HEK293 (cell line): ENCODE results near the gene TMEM179.

ENCODE experiments used
- CTCF ChIA-PET: fragments of 350-600 bp; formaldehyde crosslinking; extraction: SDS; loops from one replicate; lab custom pipeline; 2021; ENCODE audit warnings: antibody characterized with exemption; lab: Yijun Ruan, JAX
- POLR2A ChIA-PET: fragments of 300-600 bp; formaldehyde crosslinking; extraction: SDS; loops from one replicate; lab custom pipeline; 2020; ENCODE audit warnings: antibody characterized with exemption, inconsistent platforms; lab: Yijun Ruan, JAX
- H3K27ac ChIP-seq: fragments of 200-500 bp; sonication (Bioruptor generic); 2 replicates; pipeline ENCODE4 v1.5.1; 2014; ENCODE audit warnings: low read depth, low read length, control low read depth, inconsistent platforms; ENCODE audit errors: extremely low read depth
- H3K36me3 ChIP-seq, 2 experiments: fragments of 200-500 bp in 1 of 2; sonication (Bioruptor generic) in 1 of 2; 1 replicate in 1 of 2; 2 replicates in 1 of 2; pipeline ENCODE4 v1.5.1; 2014 to 2017; ENCODE audit warnings: inconsistent platforms in 2 of 2, low read length in 2 of 2; ENCODE audit not compliant: control insufficient read depth in 2 of 2, insufficient read depth in 1 of 2
- H3K4me1 ChIP-seq: fragments of 200-500 bp; sonication (Bioruptor generic); 2 replicates; pipeline ENCODE4 v1.5.1; 2014; ENCODE audit warnings: mild to moderate bottlenecking, low read length, inconsistent platforms; ENCODE audit not compliant: control insufficient read depth, insufficient read depth
- H3K4me3 ChIP-seq: 2 replicates; pipeline ENCODE4 v1.5.1; 2011; ENCODE audit warnings: low read depth, mild to moderate bottlenecking, control low read depth, low read length, moderate library complexity
- H3K9me3 ChIP-seq: fragments of 200-500 bp; sonication (Bioruptor generic); 2 replicates; pipeline ENCODE4 v1.5.1; 2014; ENCODE audit warnings: low read depth, low read length, inconsistent platforms; ENCODE audit not compliant: control insufficient read depth, insufficient read depth
- GLI2 ChIP-seq: fragments of 450-650 bp; formaldehyde crosslinking; IDR thresholded peaks from 2 replicates; pipeline ENCODE4; 2017; ENCODE audit warnings: missing biosample characterization, missing genetic modification characterization, low read depth, borderline replicate concordance
- KLF8 ChIP-seq: fragments of 450-650 bp; formaldehyde crosslinking; IDR thresholded peaks from 2 replicates; pipeline ENCODE4 v1.5.1; 2016; ENCODE audit warnings: missing biosample characterization, missing genetic modification characterization
- RBAK ChIP-seq: fragments of 450-650 bp; formaldehyde crosslinking; IDR thresholded peaks from 2 replicates; pipeline ENCODE4 v1.5.1; 2016; ENCODE audit warnings: missing biosample characterization, missing genetic modification characterization
- SCRT1 ChIP-seq: fragments of 450-650 bp; formaldehyde crosslinking; IDR thresholded peaks from 2 replicates; pipeline ENCODE4 v1.5.1; 2016; ENCODE audit warnings: missing biosample characterization, missing genetic modification characterization, borderline replicate concordance
- SCRT2 ChIP-seq: fragments of 450-650 bp; formaldehyde crosslinking; IDR thresholded peaks from 2 replicates; pipeline ENCODE4 v1.5.1; 2016; ENCODE audit warnings: missing biosample characterization, missing genetic modification characterization
- SP3 ChIP-seq: fragments of 450-650 bp; formaldehyde crosslinking; IDR thresholded peaks from 2 replicates; pipeline ENCODE4 v1.5.1; 2016; ENCODE audit warnings: missing biosample characterization, missing genetic modification characterization
- SP7 ChIP-seq: fragments of 450-650 bp; formaldehyde crosslinking; IDR thresholded peaks from 2 replicates; pipeline ENCODE4 v1.5.1; 2016; ENCODE audit warnings: missing biosample characterization, missing genetic modification characterization
- ZNF146 ChIP-seq: fragments of 450-650 bp; formaldehyde crosslinking; IDR thresholded peaks from 2 replicates; pipeline ENCODE4 v1.5.1; 2016; ENCODE audit warnings: missing biosample characterization, missing genetic modification characterization
- ZNF19 ChIP-seq: fragments of 450-650 bp; formaldehyde crosslinking; IDR thresholded peaks from 2 replicates; pipeline ENCODE4; 2016; ENCODE audit warnings: missing biosample characterization, missing genetic modification characterization, low read depth
- ZNF2 ChIP-seq: fragments of 450-650 bp; formaldehyde crosslinking; IDR thresholded peaks from 2 replicates; pipeline ENCODE4 v1.5.1; 2016; ENCODE audit warnings: missing biosample characterization, missing genetic modification characterization
- ZNF202 ChIP-seq: fragments of 450-650 bp; formaldehyde crosslinking; IDR thresholded peaks from 2 replicates; pipeline ENCODE4 v1.5.1; 2016; ENCODE audit warnings: missing biosample characterization, missing genetic modification characterization, borderline replicate concordance
- ZNF26 ChIP-seq: fragments of 450-650 bp; formaldehyde crosslinking; IDR thresholded peaks from 2 replicates; pipeline ENCODE4 v1.5.1; 2016; ENCODE audit warnings: missing biosample characterization, missing genetic modification characterization
- ZNF274 ChIP-seq, 2 experiments: fragments of 200-500 bp in 1 of 2; fragments of 450-650 bp in 1 of 2; sonication (Bioruptor generic) in 1 of 2; formaldehyde crosslinking in 1 of 2; IDR thresholded peaks; 2 replicates each; pipeline versions ENCODE4 v1.5.1 to v1.6.1; 2014 to 2016; ENCODE audit warnings: borderline replicate concordance in 1 of 2, inconsistent platforms in 1 of 2, low read length in 1 of 2, missing biosample characterization in 1 of 2, missing genetic modification characterization in 1 of 2
- ZNF391 ChIP-seq: fragments of 450-650 bp; formaldehyde crosslinking; IDR thresholded peaks from 2 replicates; pipeline ENCODE4 v1.5.1; 2016; ENCODE audit warnings: low read depth, missing biosample characterization, missing genetic modification characterization, borderline replicate concordance
- ZNF404 ChIP-seq: fragments of 450-650 bp; formaldehyde crosslinking; IDR thresholded peaks from 2 replicates; pipeline ENCODE4 v1.5.1; 2017; ENCODE audit warnings: missing biosample characterization, missing genetic modification characterization
- ZNF530 ChIP-seq: fragments of 450-650 bp; formaldehyde crosslinking; IDR thresholded peaks from 2 replicates; pipeline ENCODE4 v1.5.1; 2016; ENCODE audit warnings: low read depth, missing biosample characterization, missing genetic modification characterization
- ZNF544 ChIP-seq: fragments of 450-650 bp; formaldehyde crosslinking; IDR thresholded peaks from 2 replicates; pipeline ENCODE4 v1.5.0; 2017; ENCODE audit warnings: missing biosample characterization, missing genetic modification characterization
- ZNF558 ChIP-seq: fragments of 450-650 bp; formaldehyde crosslinking; IDR thresholded peaks from 2 replicates; pipeline ENCODE4 v1.5.1; 2016; ENCODE audit warnings: missing biosample characterization, missing genetic modification characterization
- ZNF629 ChIP-seq: fragments of 450-650 bp; formaldehyde crosslinking; IDR thresholded peaks from 2 replicates; pipeline ENCODE4 v1.5.1; 2017; ENCODE audit warnings: missing biosample characterization, missing genetic modification characterization
- ZNF660 ChIP-seq: fragments of 450-650 bp; IDR thresholded peaks from 2 replicates; pipeline ENCODE4 v1.5.1; 2018; ENCODE audit warnings: missing biosample characterization, mild to moderate bottlenecking, missing genetic modification characterization
- ZNF777 ChIP-seq: fragments of 450-650 bp; formaldehyde crosslinking; IDR thresholded peaks from 2 replicates; pipeline ENCODE4 v1.5.1; 2017; ENCODE audit warnings: missing biosample characterization, missing genetic modification characterization, borderline replicate concordance
- ZNF843 ChIP-seq: fragments of 450-650 bp; formaldehyde crosslinking; IDR thresholded peaks from 2 replicates; pipeline ENCODE4 v1.5.1; 2016; ENCODE audit warnings: missing biosample characterization, missing genetic modification characterization
- TF ChIP-seq, protein P1 (sequence below): fragments of 450-650 bp; formaldehyde crosslinking; IDR thresholded peaks from 2 replicates; pipeline ENCODE4 v1.5.1; 2016; ENCODE audit warnings: missing biosample characterization, missing genetic modification characterization
- TF ChIP-seq, protein P2 (sequence below): fragments of 450-650 bp; formaldehyde crosslinking; IDR thresholded peaks from 2 replicates; pipeline ENCODE4 v1.5.1; 2016; ENCODE audit warnings: missing biosample characterization, missing genetic modification characterization
- TF ChIP-seq, protein P3 (sequence below): fragments of 450-650 bp; formaldehyde crosslinking; IDR thresholded peaks from 2 replicates; pipeline ENCODE4 v1.5.1; 2016; ENCODE audit warnings: missing biosample characterization, missing genetic modification characterization, borderline replicate concordance
- TF ChIP-seq, protein P4 (sequence below): fragments of 450-650 bp; formaldehyde crosslinking; IDR thresholded peaks from 2 replicates; pipeline ENCODE4 v1.5.1; 2016; ENCODE audit warnings: missing biosample characterization, missing genetic modification characterization, low read depth

Gene TMEM179

GRCh38 chr14:104647467-104648043 lies 43.0 kb upstream of the TMEM179 start:
- no peak overlapping the region for H3K27ac ChIP-seq
- TF ChIP-seq ZNF391 (tag by site-specific recombination) (no peak), ZNF843 (tag by site-specific recombination) (no peak), ZNF202 (tag by site-specific recombination) (no peak), ZNF19 (tag by site-specific recombination) (no peak), ZNF660 (tag by site-specific recombination) (no peak), ZNF544 (no peak), ZNF777 (no peak), GLI2 (no peak), ZNF404 (tag by site-specific recombination) (no peak), SP7 (tag by site-specific recombination) (no peak), SCRT1 (no peak), ZNF2 (tag by site-specific recombination) (no peak), KLF8 (tag by site-specific recombination) (no peak), ZNF530 (tag by site-specific recombination) (no peak)
- TF ChIP-seq, protein P1, sequence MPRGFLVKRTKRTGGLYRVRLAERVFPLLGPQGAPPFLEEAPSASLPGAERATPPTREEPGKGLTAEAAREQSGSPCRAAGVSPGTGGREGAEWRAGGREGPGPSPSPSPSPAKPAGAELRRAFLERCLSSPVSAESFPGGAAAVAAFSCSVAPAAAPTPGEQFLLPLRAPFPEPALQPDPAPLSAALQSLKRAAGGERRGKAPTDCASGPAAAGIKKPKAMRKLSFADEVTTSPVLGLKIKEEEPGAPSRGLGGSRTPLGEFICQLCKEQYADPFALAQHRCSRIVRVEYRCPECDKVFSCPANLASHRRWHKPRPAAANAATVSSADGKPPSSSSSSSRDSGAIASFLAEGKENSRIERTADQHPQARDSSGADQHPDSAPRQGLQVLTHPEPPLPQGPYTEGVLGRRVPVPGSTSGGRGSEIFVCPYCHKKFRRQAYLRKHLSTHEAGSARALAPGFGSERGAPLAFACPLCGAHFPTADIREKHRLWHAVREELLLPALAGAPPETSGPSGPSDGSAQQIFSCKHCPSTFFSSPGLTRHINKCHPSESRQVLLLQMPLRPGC (tag by site-specific recombination), result no peak
- TF ChIP-seq, protein P2, sequence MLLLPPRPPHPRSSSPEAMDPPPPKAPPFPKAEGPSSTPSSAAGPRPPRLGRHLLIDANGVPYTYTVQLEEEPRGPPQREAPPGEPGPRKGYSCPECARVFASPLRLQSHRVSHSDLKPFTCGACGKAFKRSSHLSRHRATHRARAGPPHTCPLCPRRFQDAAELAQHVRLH, result no peak
- TF ChIP-seq, protein P3, sequence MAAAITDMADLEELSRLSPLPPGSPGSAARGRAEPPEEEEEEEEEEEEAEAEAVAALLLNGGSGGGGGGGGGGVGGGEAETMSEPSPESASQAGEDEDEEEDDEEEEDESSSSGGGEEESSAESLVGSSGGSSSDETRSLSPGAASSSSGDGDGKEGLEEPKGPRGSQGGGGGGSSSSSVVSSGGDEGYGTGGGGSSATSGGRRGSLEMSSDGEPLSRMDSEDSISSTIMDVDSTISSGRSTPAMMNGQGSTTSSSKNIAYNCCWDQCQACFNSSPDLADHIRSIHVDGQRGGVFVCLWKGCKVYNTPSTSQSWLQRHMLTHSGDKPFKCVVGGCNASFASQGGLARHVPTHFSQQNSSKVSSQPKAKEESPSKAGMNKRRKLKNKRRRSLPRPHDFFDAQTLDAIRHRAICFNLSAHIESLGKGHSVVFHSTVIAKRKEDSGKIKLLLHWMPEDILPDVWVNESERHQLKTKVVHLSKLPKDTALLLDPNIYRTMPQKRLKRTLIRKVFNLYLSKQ, result no peak
- TF ChIP-seq, protein P4, sequence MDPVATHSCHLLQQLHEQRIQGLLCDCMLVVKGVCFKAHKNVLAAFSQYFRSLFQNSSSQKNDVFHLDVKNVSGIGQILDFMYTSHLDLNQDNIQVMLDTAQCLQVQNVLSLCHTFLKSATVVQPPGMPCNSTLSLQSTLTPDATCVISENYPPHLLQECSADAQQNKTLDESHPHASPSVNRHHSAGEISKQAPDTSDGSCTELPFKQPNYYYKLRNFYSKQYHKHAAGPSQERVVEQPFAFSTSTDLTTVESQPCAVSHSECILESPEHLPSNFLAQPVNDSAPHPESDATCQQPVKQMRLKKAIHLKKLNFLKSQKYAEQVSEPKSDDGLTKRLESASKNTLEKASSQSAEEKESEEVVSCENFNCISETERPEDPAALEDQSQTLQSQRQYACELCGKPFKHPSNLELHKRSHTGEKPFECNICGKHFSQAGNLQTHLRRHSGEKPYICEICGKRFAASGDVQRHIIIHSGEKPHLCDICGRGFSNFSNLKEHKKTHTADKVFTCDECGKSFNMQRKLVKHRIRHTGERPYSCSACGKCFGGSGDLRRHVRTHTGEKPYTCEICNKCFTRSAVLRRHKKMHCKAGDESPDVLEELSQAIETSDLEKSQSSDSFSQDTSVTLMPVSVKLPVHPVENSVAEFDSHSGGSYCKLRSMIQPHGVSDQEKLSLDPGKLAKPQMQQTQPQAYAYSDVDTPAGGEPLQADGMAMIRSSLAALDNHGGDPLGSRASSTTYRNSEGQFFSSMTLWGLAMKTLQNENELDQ, result no peak
- ChIA-PET POLR2A (no interaction called here), CTCF (interaction anchor here (0.6 kb wide), 2 partner anchors 88 to 105 kb away, joined by 3 to 4 read pairs; no protein-coding TSS in a partner anchor)
- H3K36me3 ChIP-seq, result no peaks in the 10 kb centered on the region
- H3K4me1 ChIP-seq, result no peaks in the 10 kb centered on the region; the same call in 1 of the 2 replicates
- no peaks in the 10 kb centered on the region for H3K9me3 ChIP-seq
- H3K4me3 ChIP-seq, result no peak overlapping the region

- POLR2A ChIA-PET, result no interaction called here
- Histone ChIP-seq H3K4me1 (no peaks in the 10 kb centered on the region; the same call in 1 of the 2 replicates), H3K36me3 (no peaks in the 10 kb centered on the region), H3K4me3 (no peak overlapping the region), H3K27ac (no peak overlapping the region), H3K9me3 (no peaks in the 10 kb centered on the region)
- CTCF ChIA-PET, result interaction anchor here (1.3 kb wide), 1 partner anchor 567 kb away, joined by 5 read pairs; no protein-coding TSS in a partner anchor
- TF ChIP-seq ZNF558 (tag by site-specific recombination) (no peak), SCRT2 (tag by site-specific recombination) (no peak), ZNF629 (tag by site-specific recombination) (no peak), RBAK (no peak), SP3 (tag by site-specific recombination) (no peak), ZNF146 (no peak), ZNF274 (IDR thresholded peaks at IDR 0.05; ENCODE audit: low read length) (no peak), ZNF274 (tag by site-specific recombination; IDR thresholded peaks at IDR 0.05; ENCODE audit: borderline replicate concordance) (no peak), ZNF391 (tag by site-specific recombination) (no peak), ZNF26 (no peak)
Measured at GRCh38 chr14:104644656-104645378, 40.2 kb upstream of the TMEM179 start.
